Caco-2 (cell line): ENCODE measurements around the gene MOK. TPM values are rescaled to one million over a fixed set of nuclear protein-coding genes. Genes with fewer than 3 reads are reported as not detected.

ENCODE experiments used
- BruUV-seq: library from RNA; stranded (reverse); fragments of 400-500 nt; replicated peaks from 2 replicates; lab custom pipeline; 2021; lab: Mats Ljungman, UMichigan
- CTCF ChIA-PET: fragments of 300-600 bp; sonication (Branson Sonifier 250); formaldehyde crosslinking; loops from one replicate; lab custom pipeline; 2022; ENCODE audit warnings: antibody characterized with exemption; lab: Charles Lee
- POLR2A ChIA-PET: fragments of 300-600 bp; sonication (Branson Sonifier 250); formaldehyde crosslinking; loops from one replicate; lab custom pipeline; 2022; ENCODE audit warnings: antibody characterized with exemption; lab: Charles Lee
- DNase-seq, 2 experiments: peaks; one replicate each; pipeline versions ENCODE4 v3.0.0 to v3.0.0-alpha.2; 2020 to 2022
- H3K27me3 ChIP-seq: replicated peaks from 2 replicates; pipeline ENCODE4 v1.6.0; 2011; ENCODE audit warnings: low read length; ENCODE audit not compliant: control insufficient read depth, insufficient read depth
- H3K36me3 ChIP-seq: 2 replicates; pipeline ENCODE4 v1.5.1; 2011; ENCODE audit warnings: low read length; ENCODE audit not compliant: control insufficient read depth, insufficient read depth
- H3K4me1 ChIP-seq: fragments of 250-450 bp; sonication (Bioruptor Pico); 2 replicates; pipeline ENCODE4 v1.5.1; 2020; ENCODE audit warnings: mild to moderate bottlenecking
- H3K4me3 ChIP-seq: 2 replicates; pipeline ENCODE4 v1.5.1; 2011; ENCODE audit warnings: low read depth, mild to moderate bottlenecking, control low read depth, low read length
- H3K9me3 ChIP-seq: fragments of 250-450 bp; sonication (Bioruptor Pico); 2 replicates; pipeline ENCODE4 v1.5.1; 2020; ENCODE audit warnings: mild to moderate bottlenecking, moderate library complexity
- H3K27ac Mint-ChIP-seq: one replicate; pipeline ENCODE4 v1.8.0; 2022; ENCODE audit warnings: mixed read lengths; ENCODE audit not compliant: unreplicated experiment
- H3K27me3 Mint-ChIP-seq: one replicate; pipeline ENCODE4 v1.8.0; 2022; ENCODE audit warnings: mixed read lengths; ENCODE audit not compliant: insufficient read depth, unreplicated experiment
- H3K36me3 Mint-ChIP-seq: one replicate; pipeline ENCODE4 v1.8.0; 2022; ENCODE audit warnings: mild to moderate bottlenecking, mixed read lengths; ENCODE audit not compliant: insufficient read depth, unreplicated experiment
- H3K4me1 Mint-ChIP-seq: one replicate; pipeline ENCODE4 v1.8.0; 2022; ENCODE audit warnings: low read depth, mixed read lengths; ENCODE audit not compliant: unreplicated experiment
- H3K4me3 Mint-ChIP-seq: one replicate; pipeline ENCODE4 v1.8.0; 2022; ENCODE audit warnings: mild to moderate bottlenecking, moderate library complexity, mixed read lengths; ENCODE audit not compliant: unreplicated experiment
- H3K9me3 Mint-ChIP-seq: one replicate; pipeline ENCODE4 v1.8.0; 2022; ENCODE audit warnings: mixed read lengths; ENCODE audit not compliant: unreplicated experiment
- intact Hi-C: fragments of 100-400 bp; cut with micrococcal nuclease; formaldehyde crosslinking; loops from one replicate; pipeline ENCODE4 v1.10.0; 2022; ENCODE audit not compliant: unreplicated experiment
- total RNA-seq: library from RNA; stranded (reverse); gene quantifications from 2 replicates; pipeline ENCODE4 v1.2.3, GENCODE V29; 2022
- TF ChIP-seq, protein P1 (sequence below), 2 experiments: fragments of 200-600 bp in 1 of 2; IDR thresholded peaks; 1 replicate in 1 of 2; 2 replicates in 1 of 2; pipeline versions ENCODE4 v1.5.1 to v1.8.0; 2011 to 2022; ENCODE audit warnings: antibody characterized with exemption in 1 of 2, control low read depth in 1 of 2, inconsistent platforms in 1 of 2, low read depth in 1 of 2, low read length in 1 of 2, mild to moderate bottlenecking in 1 of 2, moderate library complexity in 1 of 2; ENCODE audit not compliant: insufficient read depth in 1 of 2, severe bottlenecking in 1 of 2, unreplicated experiment in 1 of 2

Gene MOK
- total RNA-seq, 1 experiment from 2014 or later, result 1.4 TPM

- CTCF ChIA-PET, result interaction anchor here (1.2 kb wide), 1 partner anchor 13 kb away, joined by 5 read pairs; no protein-coding TSS in a partner anchor
- no peaks in the 10 kb centered on the region for H3K36me3 ChIP-seq
- TF ChIP-seq, protein P1, sequence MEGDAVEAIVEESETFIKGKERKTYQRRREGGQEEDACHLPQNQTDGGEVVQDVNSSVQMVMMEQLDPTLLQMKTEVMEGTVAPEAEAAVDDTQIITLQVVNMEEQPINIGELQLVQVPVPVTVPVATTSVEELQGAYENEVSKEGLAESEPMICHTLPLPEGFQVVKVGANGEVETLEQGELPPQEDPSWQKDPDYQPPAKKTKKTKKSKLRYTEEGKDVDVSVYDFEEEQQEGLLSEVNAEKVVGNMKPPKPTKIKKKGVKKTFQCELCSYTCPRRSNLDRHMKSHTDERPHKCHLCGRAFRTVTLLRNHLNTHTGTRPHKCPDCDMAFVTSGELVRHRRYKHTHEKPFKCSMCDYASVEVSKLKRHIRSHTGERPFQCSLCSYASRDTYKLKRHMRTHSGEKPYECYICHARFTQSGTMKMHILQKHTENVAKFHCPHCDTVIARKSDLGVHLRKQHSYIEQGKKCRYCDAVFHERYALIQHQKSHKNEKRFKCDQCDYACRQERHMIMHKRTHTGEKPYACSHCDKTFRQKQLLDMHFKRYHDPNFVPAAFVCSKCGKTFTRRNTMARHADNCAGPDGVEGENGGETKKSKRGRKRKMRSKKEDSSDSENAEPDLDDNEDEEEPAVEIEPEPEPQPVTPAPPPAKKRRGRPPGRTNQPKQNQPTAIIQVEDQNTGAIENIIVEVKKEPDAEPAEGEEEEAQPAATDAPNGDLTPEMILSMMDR (IDR thresholded peaks at IDR 0.05; ENCODE audit: insufficient read depth in 1 of 2, low read depth in 1 of 2, low read length in 1 of 2, severe bottlenecking in 1 of 2, unreplicated experiment in 1 of 2), result no peak
- Mint-ChIP-seq H3K27ac (no peak overlapping the region), H3K4me3 (no peak overlapping the region), H3K36me3 (peaks cover 26% of the 10 kb centered on the region), H3K27me3 (no peaks in the 10 kb centered on the region), H3K9me3 (no peaks in the 10 kb centered on the region), H3K4me1 (no peaks in the 10 kb centered on the region)
- H3K27me3 ChIP-seq, result no peaks in the 10 kb centered on the region
- H3K4me3 ChIP-seq, result no peak overlapping the region
- intact Hi-C loops, result no loop called here
- H3K4me1 ChIP-seq, result no peaks in the 10 kb centered on the region
- POLR2A ChIA-PET, result no interaction called here
- no peaks in the 10 kb centered on the region for H3K9me3 ChIP-seq
- DNase-seq, result no peak
- no TSS peak for BruUV-seq
Observed at GRCh38 chr14:102342238-102342637, 37.3 kb upstream of the MOK start.

DNA sequence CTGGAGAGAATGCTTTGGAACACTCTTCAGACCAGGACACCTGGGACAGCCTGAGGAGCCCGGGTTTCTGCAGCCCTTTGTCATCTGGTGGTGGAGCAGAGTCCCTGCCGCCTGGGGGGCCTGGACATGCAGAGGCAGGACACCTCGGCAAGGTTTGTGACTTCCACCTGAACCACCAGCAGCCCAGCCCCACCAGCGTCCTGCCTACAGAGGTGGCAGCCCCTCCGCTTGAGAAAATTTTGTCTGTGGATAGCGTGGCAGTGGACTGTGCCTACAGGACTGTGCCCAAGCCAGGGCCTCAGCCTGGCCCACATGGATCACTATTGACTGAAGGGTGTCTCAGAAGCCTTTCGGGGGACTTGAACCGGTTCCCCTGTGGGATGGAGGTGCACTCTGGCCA lies 36.6 kb upstream of the MOK start:
- ChIA-PET POLR2A (no interaction called here), CTCF (interaction anchor here (1.2 kb wide), 1 partner anchor 14 kb away, joined by 5 read pairs; no protein-coding TSS in a partner anchor)
- Histone ChIP-seq H3K9me3 (no peaks in the 10 kb centered on the region), H3K27me3 (no peaks in the 10 kb centered on the region), H3K36me3 (no peaks in the 10 kb centered on the region), H3K4me3 (no peak overlapping the region), H3K4me1 (no peaks in the 10 kb centered on the region)
- BruUV-seq, result no TSS peak
- Mint-ChIP-seq H3K27me3 (no peaks in the 10 kb centered on the region), H3K27ac (no peak overlapping the region), H3K36me3 (peaks cover 26% of the 10 kb centered on the region), H3K4me1 (no peaks in the 10 kb centered on the region), H3K4me3 (no peak overlapping the region), H3K9me3 (no peaks in the 10 kb centered on the region)
- TF ChIP-seq, protein P1 (IDR thresholded peaks at IDR 0.05; ENCODE audit: insufficient read depth in 1 of 2, low read depth in 1 of 2, low read length in 1 of 2, severe bottlenecking in 1 of 2, unreplicated experiment in 1 of 2), result no peak
- intact Hi-C loops, result no loop called here
- DNase-seq, result no peak

DNA sequence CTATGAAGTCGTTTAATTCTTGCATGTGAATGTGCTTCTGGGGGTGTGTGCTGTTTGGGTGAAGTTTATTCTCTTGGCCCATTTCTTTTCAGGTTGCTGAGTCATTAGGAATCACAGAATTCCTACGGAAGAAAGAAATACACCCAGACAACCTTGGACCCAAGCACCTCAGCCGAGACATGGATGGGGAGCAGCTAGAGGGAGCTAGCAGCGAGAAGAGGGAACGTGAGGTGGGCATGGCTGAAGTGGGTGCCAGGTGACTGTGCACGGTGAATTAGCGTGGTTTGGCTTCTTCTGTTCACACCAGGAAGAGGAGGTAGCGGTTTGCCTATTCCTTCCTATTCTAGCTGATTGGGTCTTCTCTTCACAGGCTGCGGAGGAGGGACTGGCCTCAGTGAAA lies 33.8 kb upstream of the MOK start:
- TF ChIP-seq, protein P1 (IDR thresholded peaks at IDR 0.05; ENCODE audit: insufficient read depth in 1 of 2, low read depth in 1 of 2, low read length in 1 of 2, severe bottlenecking in 1 of 2, unreplicated experiment in 1 of 2), result no peak
- Mint-ChIP-seq H3K27ac (no peak overlapping the region), H3K9me3 (no peaks in the 10 kb centered on the region), H3K4me3 (no peak overlapping the region), H3K4me1 (no peaks in the 10 kb centered on the region), H3K36me3 (peaks cover 17% of the 10 kb centered on the region), H3K27me3 (no peaks in the 10 kb centered on the region)
- H3K4me3 ChIP-seq, result no peak overlapping the region
- no peaks in the 10 kb centered on the region for H3K4me1 ChIP-seq
- POLR2A ChIA-PET, result no interaction called here
- no peaks in the 10 kb centered on the region for H3K9me3 ChIP-seq
- intact Hi-C loops, result no loop called here
- CTCF ChIA-PET, result no interaction called here
- no peaks in the 10 kb centered on the region for H3K27me3 ChIP-seq
- no peaks in the 10 kb centered on the region for H3K36me3 ChIP-seq
- DNase-seq, result no peak
- BruUV-seq, result no TSS peak
